HG03565 (cell line): Measurements from ENCODE around the gene NTM.
"Not testable (repeated sequence)": the region's sequence is repeated elsewhere in the genome, so short reads cannot be mapped to it uniquely, and the experiment has no call there.

ENCODE experiments used
- ATAC-seq: cut with Tn5 transposase; IDR thresholded peaks from one replicate; pipeline ENCODE4 v1.9.1; 2021; ENCODE audit warnings: mild to moderate bottlenecking, moderate library complexity; ENCODE audit not compliant: unreplicated experiment

Gene NTM

DNA sequence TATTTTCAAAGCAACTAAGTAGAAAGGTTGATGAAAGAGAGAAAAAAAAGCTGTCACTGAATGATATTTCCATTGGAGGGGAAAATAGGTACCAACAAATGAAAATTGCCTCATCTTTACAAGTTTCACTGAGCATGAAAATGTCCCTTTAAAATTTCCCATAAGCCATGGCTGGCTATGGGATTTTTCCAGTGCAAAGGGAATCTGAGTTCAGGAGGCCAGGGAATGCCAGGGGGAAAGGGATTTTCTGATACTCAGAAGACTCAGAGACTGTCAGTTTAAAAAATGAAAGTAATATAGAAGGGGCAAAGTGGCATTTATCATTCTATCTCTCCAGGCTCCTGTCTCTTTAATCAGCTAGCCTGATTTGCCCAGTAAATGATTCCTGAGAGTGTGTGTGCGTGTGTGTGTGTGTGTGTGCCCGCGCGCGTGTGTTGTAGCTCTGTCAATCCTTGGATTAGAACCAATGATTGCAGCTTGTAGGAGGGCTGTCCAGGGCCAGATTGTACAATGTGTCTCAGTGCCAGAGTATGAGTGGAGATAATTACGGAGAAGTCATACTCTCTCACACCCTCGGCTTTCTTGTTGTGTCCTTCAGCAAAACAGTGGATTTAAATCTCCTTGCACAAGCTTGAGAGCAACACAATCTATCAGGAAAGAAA is at the start of gene NTM:
Gene NTM (plus strand): TSS at position 526 of the 662 bp plus-strand sequence.
- no peak for ATAC-seq

DNA sequence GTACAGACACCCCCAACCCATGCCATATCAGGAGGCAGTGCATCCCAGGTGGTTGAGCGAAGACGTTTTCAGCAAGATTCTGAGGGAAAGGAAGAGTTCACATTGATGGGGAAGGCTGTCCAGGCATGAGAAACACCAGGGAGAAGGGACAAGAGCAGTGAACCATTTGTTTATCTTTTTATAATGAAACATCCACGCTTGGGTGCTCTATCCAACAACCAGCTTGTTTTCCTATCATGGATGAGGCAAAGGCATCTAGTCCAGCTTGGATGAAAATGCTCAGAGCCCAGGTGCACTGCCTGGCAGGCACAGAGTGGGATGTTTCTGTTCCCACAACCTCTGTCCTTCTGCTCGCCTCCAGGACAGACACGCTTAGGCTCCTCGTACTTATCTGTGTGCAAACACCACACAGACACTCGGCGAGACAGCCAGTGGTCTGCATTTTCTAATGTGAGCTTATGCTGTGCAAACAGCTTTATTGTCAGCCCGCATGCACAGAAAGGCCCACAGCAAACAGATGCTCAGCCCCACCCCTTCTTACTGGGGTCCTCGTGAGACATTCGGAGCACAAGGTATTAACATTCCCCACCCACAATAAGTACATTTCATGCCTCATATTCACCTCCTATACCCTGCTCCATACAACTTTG is 45.4 kb upstream of the NTM start:
- ATAC-seq, result no peak

DNA sequence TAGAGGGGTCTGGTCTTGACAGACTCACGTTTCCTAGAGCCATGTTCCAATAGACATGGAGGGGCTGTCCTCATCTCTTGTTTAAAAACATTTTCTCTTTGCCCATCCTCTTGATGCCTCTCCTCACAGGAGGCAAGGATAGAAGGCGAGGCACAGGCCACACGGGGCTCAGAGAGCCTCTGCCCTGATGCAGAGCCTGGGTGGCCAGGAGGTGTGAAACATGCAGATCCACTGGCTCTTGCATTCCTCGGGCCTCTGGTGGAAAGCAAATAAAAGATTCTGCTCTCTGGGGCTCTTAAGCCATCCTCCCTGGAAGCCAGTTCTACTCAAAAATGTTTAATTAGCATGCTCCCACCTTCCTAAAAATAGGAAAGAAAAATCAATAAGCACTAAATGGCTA is 43.6 kb upstream of the NTM start:
- no peak for ATAC-seq

DNA sequence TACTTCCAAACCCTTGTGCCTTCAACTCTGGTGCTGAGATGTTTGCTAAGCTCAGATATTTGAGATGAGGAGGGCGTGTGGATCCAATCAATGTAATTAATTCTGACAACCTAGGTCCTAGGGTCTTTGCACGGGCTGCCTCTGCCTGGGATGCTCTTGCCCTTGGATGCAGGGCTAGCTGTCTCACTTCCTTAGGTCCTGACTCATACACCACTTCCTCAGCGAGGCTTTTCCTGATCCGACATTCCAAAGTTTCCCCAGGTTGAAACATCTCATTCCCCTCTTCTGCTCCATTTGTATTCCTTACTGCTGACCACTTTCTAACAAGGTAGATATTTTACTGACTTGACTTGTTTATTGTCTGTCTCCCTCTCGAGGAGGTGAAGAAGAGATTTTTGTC is 43.0 kb upstream of the NTM start:
- ATAC-seq, result no peak

GRCh38 chr11:131328843-131329242 is 41.6 kb upstream of the NTM start:
- ATAC-seq, result no peak

DNA sequence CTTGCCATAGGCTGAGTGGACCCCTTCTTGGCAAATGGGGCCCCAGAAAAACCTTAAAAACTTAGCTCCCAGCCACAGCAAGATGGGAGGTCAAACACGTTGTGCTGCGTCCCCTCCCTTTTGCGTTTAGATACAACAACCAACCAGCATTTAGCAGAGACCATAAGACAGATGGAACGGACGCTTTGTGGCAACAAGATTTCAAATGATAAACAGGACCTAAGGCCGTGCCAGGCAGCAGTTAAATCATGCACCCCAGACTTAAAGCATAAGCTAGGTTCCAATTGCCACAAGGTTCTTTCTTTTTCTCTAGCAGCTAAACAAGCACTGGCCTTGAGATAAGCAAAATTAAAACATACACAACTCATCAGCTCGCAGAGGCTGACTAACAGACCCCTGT is 39.4 kb upstream of the NTM start:
- no peak for ATAC-seq

DNA sequence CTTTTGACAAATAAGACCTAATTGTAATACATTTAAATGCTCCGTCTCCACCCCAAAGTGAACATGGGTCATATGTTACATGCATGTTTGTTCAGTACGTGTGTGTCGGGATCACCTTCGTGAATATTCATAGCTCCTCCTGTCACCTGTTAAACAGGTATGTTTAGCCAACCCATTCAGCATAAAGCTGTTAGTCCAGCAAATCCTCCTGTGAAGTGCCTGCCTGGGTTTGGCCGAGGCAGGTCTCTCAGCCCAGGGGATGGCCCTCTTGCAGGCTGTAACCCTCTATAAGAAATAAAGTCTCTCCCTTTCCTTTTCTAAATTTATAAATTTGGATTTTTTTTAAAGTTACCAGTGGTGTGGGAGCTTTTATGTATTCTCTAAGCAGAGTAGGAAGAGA is 38.9 kb upstream of the NTM start:
- ATAC-seq, result no peak

DNA sequence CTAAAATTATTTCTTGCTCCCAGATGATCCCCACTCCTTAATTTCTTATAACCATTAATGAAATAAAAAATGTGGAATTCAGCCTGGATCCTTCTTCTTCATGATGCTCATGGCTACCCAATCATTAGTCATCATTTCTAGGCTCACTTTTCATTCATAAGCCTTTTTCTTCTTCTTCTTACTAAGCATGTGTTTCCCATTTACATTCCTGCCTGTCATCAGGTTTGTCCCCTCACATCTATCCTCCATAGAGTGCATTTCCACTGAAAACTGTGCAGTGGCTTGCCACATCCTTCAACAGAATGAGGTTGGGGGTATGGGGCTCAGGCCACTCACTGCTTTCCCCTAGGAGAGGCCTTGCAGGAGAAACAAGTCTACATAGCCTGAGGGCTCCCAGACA is 35.8 kb upstream of the NTM start:
- ATAC-seq, result no peak

DNA sequence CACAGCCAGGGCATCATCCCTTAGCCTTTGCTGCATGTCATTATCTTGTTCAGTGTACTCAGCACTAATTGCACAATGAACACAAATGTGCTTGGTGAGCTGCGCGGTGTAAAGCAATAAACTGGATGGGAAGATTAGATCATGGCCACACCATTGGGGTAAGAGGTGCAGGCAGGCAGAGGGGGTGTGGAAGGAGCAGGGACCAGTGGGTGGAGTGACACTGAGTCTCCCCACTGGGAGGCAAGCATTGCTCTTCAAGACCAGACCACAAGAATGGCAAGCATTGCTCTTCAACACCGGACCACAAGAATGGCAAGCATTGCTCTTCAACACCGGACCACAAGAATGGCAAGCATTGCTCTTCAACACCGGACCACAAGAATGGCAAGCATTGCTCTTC is 28.5 kb upstream of the NTM start:
- not testable (repeated sequence) for ATAC-seq

DNA sequence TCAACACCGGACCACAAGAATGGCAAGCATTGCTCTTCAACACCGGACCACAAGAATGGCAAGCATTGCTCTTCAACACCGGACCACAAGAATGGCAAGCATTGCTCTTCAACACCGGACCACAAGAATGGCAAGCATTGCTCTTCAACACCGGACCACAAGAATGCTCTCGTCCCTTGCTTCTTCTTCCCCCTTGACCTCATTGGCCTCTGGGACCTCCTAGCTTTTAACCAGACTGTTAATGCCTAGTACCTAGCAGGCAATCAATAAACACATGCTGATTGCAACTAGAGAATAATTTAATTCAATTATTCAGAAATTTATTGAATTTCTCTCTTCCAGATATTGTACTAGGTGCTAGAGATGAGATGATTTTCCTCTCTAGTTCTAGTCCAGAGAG is 28.0 kb upstream of the NTM start:
- not testable (repeated sequence) for ATAC-seq

- no peak for ATAC-seq
These were observed 25.0 kb upstream of the NTM start for GRCh38 chr11:131345406-131345805.

DNA sequence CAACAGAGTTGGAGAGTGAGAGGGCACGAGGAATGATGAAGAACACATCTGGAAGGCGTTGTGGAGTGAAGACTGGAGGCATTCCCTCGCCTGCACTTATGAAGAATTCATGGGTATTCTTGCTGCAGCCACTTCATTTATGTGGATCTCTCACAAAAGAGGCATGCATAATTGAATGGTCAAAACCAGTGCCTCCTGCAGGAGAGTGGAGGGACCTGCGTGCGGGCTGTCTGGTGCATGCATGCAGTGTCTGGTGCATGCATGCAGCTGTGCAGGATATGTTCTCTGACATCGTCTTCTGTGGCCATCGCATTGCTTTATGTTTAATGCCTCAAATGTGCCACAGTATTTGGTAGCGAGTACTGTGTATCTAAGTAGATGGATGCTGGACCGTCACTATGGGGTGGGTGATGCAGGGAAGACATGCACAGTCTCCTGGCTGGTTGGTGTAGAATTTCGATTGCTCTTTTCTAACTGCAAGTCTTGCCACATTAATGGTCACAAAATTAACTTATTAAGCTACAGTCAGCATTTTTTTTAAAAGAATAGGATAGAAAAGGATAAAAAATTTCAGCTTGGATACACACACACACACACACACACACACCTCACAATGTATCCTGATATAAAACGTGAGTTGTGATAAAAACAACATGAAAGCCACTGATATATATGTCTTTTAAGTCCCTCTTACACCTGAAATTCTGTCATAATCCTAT is 20.9 kb upstream of the NTM start:
- ATAC-seq, result no peak

DNA sequence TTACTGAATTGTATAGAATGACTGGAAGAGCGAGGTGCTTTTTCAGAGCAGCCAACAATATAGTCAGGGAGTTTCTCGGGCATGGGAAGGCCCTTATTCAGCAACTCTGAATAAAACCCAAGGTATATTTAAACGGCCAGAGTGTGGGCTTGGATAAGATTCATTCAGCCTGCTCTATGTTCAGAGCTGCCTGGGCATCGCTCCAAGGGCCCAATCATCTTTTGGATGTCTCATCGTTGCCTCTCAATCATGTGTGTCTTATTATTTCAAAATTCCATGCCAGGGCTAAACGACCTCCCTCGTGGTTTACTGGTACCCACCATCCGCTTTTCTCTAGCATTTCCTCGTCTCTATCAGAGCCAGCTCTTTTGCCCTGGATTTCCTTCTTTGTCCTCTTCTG is 19.5 kb upstream of the NTM start:
- no peak for ATAC-seq

DNA sequence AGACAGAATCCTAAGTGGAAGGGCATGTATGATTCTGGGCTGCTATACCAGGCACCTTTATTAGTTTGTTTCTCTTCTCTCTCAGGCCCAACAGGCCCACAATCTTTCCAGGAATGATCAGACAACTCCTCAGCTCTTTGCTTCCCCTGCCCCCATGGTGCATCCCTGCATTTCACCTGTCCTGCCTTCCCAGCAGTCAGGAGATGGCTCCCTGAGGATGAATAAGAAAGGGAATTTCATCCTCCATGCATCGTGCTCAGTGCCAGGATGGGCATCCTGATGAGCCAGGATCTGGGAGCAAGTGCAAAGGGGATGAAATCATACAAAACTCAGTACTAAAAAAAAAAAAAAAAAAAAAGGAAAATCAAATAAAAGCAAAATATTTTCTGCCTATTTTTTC is 18.6 kb upstream of the NTM start:
- no peak for ATAC-seq

GRCh38 chr11:131353766-131354165 is 16.6 kb upstream of the NTM start:
- no peak for ATAC-seq

DNA sequence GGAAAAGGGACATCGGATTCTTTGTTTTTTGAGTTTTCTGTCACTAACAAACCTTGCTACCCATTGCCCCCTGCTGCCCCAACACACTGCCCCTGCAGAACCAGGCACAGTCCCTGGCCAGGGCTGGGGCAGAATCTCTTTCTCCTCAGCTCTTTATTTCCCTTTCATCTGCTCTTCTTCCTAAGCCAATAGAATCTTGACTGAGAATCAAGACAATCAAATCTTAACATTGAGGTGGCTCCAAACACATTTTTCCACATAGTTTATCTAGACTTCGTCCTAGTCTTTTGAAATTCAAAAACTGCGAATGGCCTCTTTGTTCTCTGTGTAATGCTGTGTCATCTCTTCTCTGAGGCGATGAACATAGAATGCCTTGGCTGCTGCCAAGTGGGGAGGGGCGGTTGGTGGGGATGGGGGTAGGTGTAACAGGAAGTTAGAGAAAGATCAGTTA is 16.1 kb upstream of the NTM start:
- ATAC-seq, result no peak

DNA sequence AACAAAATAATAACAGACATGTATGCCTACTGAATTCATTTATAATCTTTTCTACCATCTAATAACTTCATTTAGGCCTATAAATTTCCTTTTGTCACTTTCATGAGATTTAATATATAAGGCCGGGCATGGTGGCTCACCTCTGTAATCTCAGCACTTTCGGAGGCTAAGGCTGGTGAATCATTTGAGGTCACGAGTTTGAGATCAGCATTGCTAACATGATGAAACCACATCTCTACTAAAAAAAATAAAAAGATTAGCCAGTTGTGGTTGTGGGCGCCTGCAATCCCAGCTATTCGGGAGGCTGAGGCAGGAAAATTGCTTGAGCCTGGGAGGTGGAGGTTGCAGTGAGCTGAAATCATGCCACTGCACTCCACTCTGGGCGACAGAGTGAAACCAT is 14.2 kb upstream of the NTM start:
- no peak for ATAC-seq

GRCh38 chr11:131365329-131365930 is 5.0 kb upstream of the NTM start:
- no peak for ATAC-seq

DNA sequence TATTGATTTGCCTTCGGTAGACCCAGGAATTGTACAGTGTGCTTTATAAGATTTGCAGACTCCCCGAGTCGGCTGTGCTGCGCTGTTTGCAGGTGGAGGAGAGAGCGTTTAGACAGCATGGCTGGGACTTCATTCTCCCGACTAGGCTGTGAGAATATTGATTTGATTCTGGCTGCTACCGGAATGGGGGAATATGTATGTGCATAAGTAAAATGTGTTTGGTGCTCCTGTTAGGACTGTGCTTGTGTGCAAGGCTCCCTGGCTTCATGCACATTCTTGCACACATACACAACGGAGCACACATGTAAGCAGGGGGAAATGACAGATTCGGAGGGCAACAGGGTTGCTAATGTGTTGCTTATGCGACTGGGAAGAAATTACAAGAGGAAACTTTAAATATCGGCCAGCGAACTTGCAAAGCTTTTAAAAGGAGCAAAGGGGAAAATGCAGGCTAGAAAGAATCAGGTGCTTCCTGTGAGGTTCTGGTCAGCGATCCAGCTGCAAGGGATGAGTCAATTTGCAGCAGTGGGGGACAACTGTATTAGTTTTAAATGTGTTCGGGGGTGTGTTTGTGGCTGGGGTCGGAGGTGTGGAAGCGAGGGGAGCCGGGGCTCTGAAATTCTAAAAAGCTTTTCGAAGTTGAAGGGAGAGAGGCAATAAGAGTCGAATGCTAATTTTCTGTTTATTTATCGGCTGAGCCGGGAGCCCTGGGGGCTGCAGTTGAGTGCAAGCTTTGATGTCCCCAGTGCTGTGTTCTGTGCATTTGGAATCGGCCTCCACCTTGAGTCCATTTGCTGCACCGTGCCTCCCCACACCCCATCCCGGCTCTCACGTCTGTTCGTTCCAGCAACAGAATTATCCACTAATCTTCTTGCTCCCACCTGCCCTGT is 731 bp downstream of the NTM start:
- ATAC-seq, result no peak

DNA sequence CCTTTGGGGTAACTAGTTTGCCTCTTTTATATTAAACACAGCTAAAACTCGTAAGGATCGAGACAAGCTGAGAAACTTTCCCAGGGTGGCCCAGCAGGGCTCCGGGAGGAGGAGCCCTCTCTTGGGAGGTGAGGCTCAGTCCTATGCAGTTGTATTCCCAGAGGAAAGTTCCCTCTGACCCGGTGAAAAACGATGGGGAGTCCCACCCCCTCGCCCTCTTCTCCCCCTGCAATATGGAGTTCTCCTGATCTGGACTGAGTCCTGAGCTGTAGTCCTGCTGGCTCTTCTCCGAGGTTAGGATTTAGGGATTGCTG is 1.3 kb downstream of the NTM start:
- ATAC-seq, result no peak
